HepG2 (cell line): ENCODE results near the gene TLE2. TPM values are rescaled to one million over a fixed set of nuclear protein-coding genes. Genes with fewer than 3 reads are reported as not detected.

Experiments
- ATAC-seq: fragments of 200-7000 bp; cut with Tn5 transposase; 3 replicates; pipeline ENCODE4 v1.9.1; 2020; ENCODE audit warnings: mild to moderate bottlenecking, moderate library complexity
- BruUV-seq: library from RNA; stranded (reverse); fragments of 400-500 nt; replicated peaks from 2 replicates; lab custom pipeline; 2021; lab: Mats Ljungman, UMichigan
- CTCF ChIA-PET: fragments of 300-600 bp; formaldehyde crosslinking; extraction: SDS; loops from one replicate; lab custom pipeline; 2021; ENCODE audit warnings: low total read pairs, inconsistent platforms, low intra/inter-chr PET ratio; lab: Yijun Ruan, JAX
- POLR2A ChIA-PET: fragments of 350-600 bp; sonication (Branson Sonifier 250); formaldehyde crosslinking; loops from one replicate; lab custom pipeline; 2020; ENCODE audit warnings: antibody characterized with exemption, inconsistent platforms; lab: Yijun Ruan, JAX
- DNase-seq: peaks from one replicate; pipeline ENCODE4 v3.0.0-alpha.2; 2015; ENCODE audit warnings: low spot score
- FAIRE-seq: peaks from 3 replicates; lab custom pipeline; 2011; peaks lifted over from hg19 to GRCh38; lab: Jason Lieb, UNC
- H2AFZ ChIP-seq: one replicate; pipeline ENCODE4 v1.6.1; 2011; ENCODE audit warnings: low read length, inconsistent platforms
- H3K27ac ChIP-seq: fragments of 300-600 bp; 3 replicates; pipeline ENCODE4 v1.8.0; 2011; ENCODE audit warnings: mixed run types, mild to moderate bottlenecking, mixed read lengths, low read length, inconsistent platforms; ENCODE audit not compliant: insufficient read depth; ENCODE audit errors: extremely low read length
- H3K27me3 ChIP-seq, 2 experiments: fragments of 200-600 bp in 1 of 2; 2 replicates in 1 of 2; 3 replicates in 1 of 2; pipeline versions ENCODE4 v1.6.0 to v1.8.0; 2011; ENCODE audit warnings: low read length in 2 of 2, mild to moderate bottlenecking in 2 of 2, moderate library complexity in 2 of 2, inconsistent platforms in 1 of 2; ENCODE audit not compliant: insufficient read depth in 2 of 2, control insufficient read depth in 1 of 2
- H3K36me3 ChIP-seq, 2 experiments: fragments of 200-600 bp in 1 of 2; replicated peaks in 1 of 2; 2 replicates in 1 of 2; 3 replicates in 1 of 2; pipeline versions ENCODE4 v1.5.1 to v1.8.0; 2011; ENCODE audit warnings: low read length in 2 of 2, inconsistent platforms in 1 of 2; ENCODE audit not compliant: insufficient read depth in 2 of 2, control insufficient read depth in 1 of 2
- H3K4me1 ChIP-seq: 2 replicates; pipeline ENCODE4 v1.5.1; 2012; ENCODE audit warnings: low read length, inconsistent platforms; ENCODE audit not compliant: insufficient read depth
- H3K4me2 ChIP-seq: 2 replicates; pipeline ENCODE4 v1.6.0; 2011; ENCODE audit warnings: low read depth, low read length, inconsistent platforms
- H3K4me3 ChIP-seq, 3 experiments: fragments of 200-600 bp in 1 of 3; sonication (generic), shearing (Covaris generic) in 1 of 3; replicated peaks in 1 of 3; 2 replicates each; pipeline ENCODE4 v1.5.1; 2011 to 2016; ENCODE audit warnings: low read length in 3 of 3, inconsistent platforms in 2 of 3, low read depth in 2 of 3, mild to moderate bottlenecking in 2 of 3, control low read depth in 1 of 3, mixed read lengths in 1 of 3; ENCODE audit not compliant: insufficient read depth in 1 of 3
- H3K79me2 ChIP-seq: one replicate; pipeline ENCODE4 v1.6.1; 2011; ENCODE audit warnings: low read length, inconsistent platforms; ENCODE audit not compliant: insufficient read depth
- H3K9ac ChIP-seq: 2 replicates; pipeline ENCODE4 v1.6.0; 2011; ENCODE audit warnings: mild to moderate bottlenecking, low read depth, low read length, inconsistent platforms; ENCODE audit not compliant: insufficient read depth
- H3K9me3 ChIP-seq: 2 replicates; pipeline ENCODE4 v1.5.1; 2012; ENCODE audit warnings: mild to moderate bottlenecking, low read length
- H4K20me1 ChIP-seq: 2 replicates; pipeline ENCODE4 v1.6.0; 2011; ENCODE audit warnings: inconsistent platforms, mild to moderate bottlenecking, low read length, moderate library complexity; ENCODE audit not compliant: insufficient read depth
- EP300 ChIP-seq, 3 experiments: sonication (generic) in 1 of 3; formaldehyde crosslinking in 1 of 3; IDR thresholded peaks; 2 replicates each; pipeline versions ENCODE4 v1.5.1 to v1.6.1; 2011 to 2020; ENCODE audit warnings: low read depth in 2 of 3, low read length in 2 of 3, borderline replicate concordance in 1 of 3, improper control_type of control experiment in 1 of 3, mild to moderate bottlenecking in 1 of 3, missing genetic modification reagents in 1 of 3, moderate library complexity in 1 of 3
- HNF4G ChIP-seq, 2 experiments: sonication (generic) in 1 of 2; formaldehyde crosslinking in 1 of 2; IDR thresholded peaks; 2 replicates each; pipeline versions ENCODE4 v1.4.0 to v1.6.1; 2011 to 2020; ENCODE audit warnings: borderline replicate concordance in 2 of 2, low read depth in 2 of 2, mild to moderate bottlenecking in 2 of 2, low read length in 1 of 2, missing genetic modification reagents in 1 of 2, moderate library complexity in 1 of 2
- KMT2B ChIP-seq: IDR thresholded peaks from 2 replicates; pipeline ENCODE4 v1.6.1; 2016; ENCODE audit warnings: missing genetic modification reagents, missing compliant biosample characterization
- NFYB ChIP-seq: sonication (generic); formaldehyde crosslinking; IDR thresholded peaks from 2 replicates; pipeline ENCODE4 v1.4.0; 2020; ENCODE audit warnings: missing genetic modification reagents
- RARG ChIP-seq: sonication (generic); formaldehyde crosslinking; IDR thresholded peaks from 2 replicates; pipeline ENCODE4 v1.4.0; 2020; ENCODE audit warnings: low read depth, mild to moderate bottlenecking, missing genetic modification reagents
- RBFOX2 ChIP-seq: fragments of 200-400 bp; formaldehyde crosslinking; IDR thresholded peaks from 2 replicates; pipeline ENCODE4 v1.6.1; 2017; ENCODE audit warnings: low read depth, mild to moderate bottlenecking, low read length
- WGBS: methylation state at CpG from one replicate; pipeline ENCODE4 v1.1.6; 2017; ENCODE audit warnings: low lambda C conversion rate; 5-methylcytosine and 5-hydroxymethylcytosine counted together
- in situ Hi-C: cut with HindIII; loops from 2 replicates; pipeline ENCODE4 v1.10.0; 2017; ENCODE audit warnings: low pct_unique_long_range_greater_than_20kb; ENCODE audit not compliant: extremely low pct_ligation_motif_present
- intact Hi-C: fragments of 100-400 bp; cut with micrococcal nuclease; formaldehyde crosslinking; loops from one replicate; pipeline ENCODE4 v1.10.0; 2022; ENCODE audit not compliant: unreplicated experiment
- polyA plus RNA-seq, 8 experiments: library from polyadenylated mRNA; depleted of rRNA in 3 of 8; stranded (reverse) in 7 of 8; unstranded in 1 of 8; fragments of >200 nt; fragmentation: Illumina TruSeq in 4 of 8; extraction: Trizol in 4 of 8; gene quantifications; 2 replicates each; pipeline versions ENCODE4 v1.2.1 to v1.2.3, GENCODE V29; 2011 to 2016; ENCODE audit warnings: low read depth in 4 of 8, missing spikeins in 1 of 8, mixed read lengths in 1 of 8; ENCODE audit not compliant: insufficient read depth in 1 of 8
- total RNA-seq, 5 experiments: library from RNA; depleted of rRNA; stranded (reverse); fragments of >200 nt; fragmentation: Illumina TruSeq; extraction: Trizol; gene quantifications; 2 replicates each; pipeline ENCODE4 v1.2.3, GENCODE V29; 2016; ENCODE audit warnings: low read depth in 1 of 5
- TF ChIP-seq, protein P1 (sequence below): IDR thresholded peaks from 2 replicates; pipeline ENCODE4 v1.6.1; 2016
- TF ChIP-seq, protein P2 (sequence below): sonication (generic); formaldehyde crosslinking; IDR thresholded peaks from 2 replicates; pipeline ENCODE4 v1.8.1; 2023; ENCODE audit warnings: mild to moderate bottlenecking, inconsistent platforms, moderate library complexity, missing genetic modification reagents, borderline replicate concordance

Gene TLE2
- total and polyA plus RNA-seq, 2 of the 13 experiments (the other 11 are each of a cell fraction or from before 2014, with no cell fraction given), result 0.07 to 0.81 TPM

DNA sequence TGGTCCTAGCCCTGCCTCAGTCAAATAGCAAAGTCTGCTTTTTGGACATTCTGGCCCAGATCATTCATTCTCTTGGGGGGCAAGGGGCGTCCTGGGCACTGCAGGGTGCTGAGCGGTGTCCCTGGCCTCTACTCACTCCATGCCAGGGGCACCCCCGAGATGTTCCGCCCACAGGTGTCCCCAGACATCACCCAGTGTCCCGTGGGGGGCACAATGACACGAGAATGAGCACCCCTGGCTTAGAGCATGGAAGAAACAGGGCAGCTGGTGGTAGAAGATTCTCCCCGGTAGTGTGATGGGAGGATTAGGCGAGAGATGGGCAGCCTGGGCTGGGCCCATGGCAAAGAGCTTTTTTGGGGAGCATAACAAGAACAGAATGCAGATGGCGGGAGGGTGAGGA is 38.5 kb upstream of the TLE2 start:
- FAIRE-seq (no peak), DNase-seq (no peak), ATAC-seq (no peak)
- Histone ChIP-seq H3K36me3 (no peaks in the 10 kb centered on the region), H3K79me2 (no peaks in the 10 kb centered on the region), H3K4me3 (no peak overlapping the region), H3K27me3 (no peaks in the 10 kb centered on the region), H3K4me2 (no peak overlapping the region), H4K20me1 (no peaks in the 10 kb centered on the region), H3K4me1 (peaks cover 70% of the 10 kb centered on the region), H2AFZ (no peak overlapping the region), H3K9ac (no peak overlapping the region), H3K27ac (no peak overlapping the region), H3K9me3 (no peaks in the 10 kb centered on the region)
- WGBS, result 77% methylated on average over 9 of the region's 9 CpGs
- in situ Hi-C loops, result no loop called here
- no peak for TF ChIP-seq NFYB (CRISPR knock-in tag)
- TF ChIP-seq EP300 (IDR thresholded peaks at IDR 0.05; ENCODE audit: low read depth in 2 of 2, low read length in 2 of 2), result no peak
- no peak for TF ChIP-seq EP300 (CRISPR knock-in tag; IDR thresholded peaks at IDR 0.05; ENCODE audit: borderline replicate concordance)
- TF ChIP-seq, protein P1, sequence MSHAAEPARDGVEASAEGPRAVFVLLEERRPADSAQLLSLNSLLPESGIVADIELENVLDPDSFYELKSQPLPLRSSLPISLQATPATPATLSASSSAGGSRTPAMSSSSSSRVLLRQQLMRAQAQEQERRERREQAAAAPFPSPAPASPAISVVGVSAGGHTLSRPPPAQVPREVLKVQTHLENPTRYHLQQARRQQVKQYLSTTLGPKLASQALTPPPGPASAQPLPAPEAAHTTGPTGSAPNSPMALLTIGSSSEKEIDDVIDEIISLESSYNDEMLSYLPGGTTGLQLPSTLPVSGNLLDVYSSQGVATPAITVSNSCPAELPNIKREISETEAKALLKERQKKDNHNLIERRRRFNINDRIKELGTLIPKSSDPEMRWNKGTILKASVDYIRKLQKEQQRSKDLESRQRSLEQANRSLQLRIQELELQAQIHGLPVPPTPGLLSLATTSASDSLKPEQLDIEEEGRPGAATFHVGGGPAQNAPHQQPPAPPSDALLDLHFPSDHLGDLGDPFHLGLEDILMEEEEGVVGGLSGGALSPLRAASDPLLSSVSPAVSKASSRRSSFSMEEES (CRISPR knock-in tag), result no peak
- no peak for TF ChIP-seq KMT2B (CRISPR knock-in tag)
- no peak for TF ChIP-seq RARG (CRISPR knock-in tag)
- TF ChIP-seq HNF4G (IDR thresholded peaks at IDR 0.05; ENCODE audit: borderline replicate concordance, low read depth, low read length), result no peak
- no peak for TF ChIP-seq HNF4G (CRISPR knock-in tag; IDR thresholded peaks at IDR 0.05; ENCODE audit: borderline replicate concordance, low read depth)
- TF ChIP-seq, protein P2, sequence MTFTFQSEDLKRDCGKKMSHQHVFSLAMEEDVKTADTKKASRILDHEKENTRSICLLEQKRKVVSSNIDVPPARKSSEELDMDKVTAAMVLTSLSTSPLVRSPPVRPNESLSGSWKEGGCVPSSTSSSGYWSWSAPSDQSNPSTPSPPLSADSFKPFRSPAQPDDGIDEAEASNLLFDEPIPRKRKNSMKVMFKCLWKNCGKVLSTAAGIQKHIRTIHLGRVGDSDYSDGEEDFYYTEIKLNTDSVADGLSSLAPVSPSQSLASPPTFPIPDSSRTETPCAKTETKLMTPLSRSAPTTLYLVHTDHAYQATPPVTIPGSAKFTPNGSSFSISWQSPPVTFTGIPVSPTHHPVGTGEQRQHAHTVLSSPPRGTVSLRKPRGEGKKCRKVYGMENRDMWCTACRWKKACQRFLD, result no peak
- TF ChIP-seq RBFOX2, result no peak
- ChIA-PET POLR2A (no interaction called here), CTCF (no interaction called here)
- intact Hi-C loops, result no loop called here
- BruUV-seq, result no TSS peak
